Stimulated activated CD4-positive, alpha-beta T cell treated with anti-CD3 and anti-CD28 coated beads, Interleukin-15, amount 100 ng/mL, for 24 hours (primary cell): ENCODE data around the gene FAM216A.
"Not testable (repeated sequence)": the region's sequence is repeated elsewhere in the genome, so short reads cannot be mapped to it uniquely, and the experiment has no call there.

Experiments
- DNase-seq: peaks from one replicate; pipeline ENCODE4 v3.0.0-alpha.2; 2020

FAM216A gene, protein sequence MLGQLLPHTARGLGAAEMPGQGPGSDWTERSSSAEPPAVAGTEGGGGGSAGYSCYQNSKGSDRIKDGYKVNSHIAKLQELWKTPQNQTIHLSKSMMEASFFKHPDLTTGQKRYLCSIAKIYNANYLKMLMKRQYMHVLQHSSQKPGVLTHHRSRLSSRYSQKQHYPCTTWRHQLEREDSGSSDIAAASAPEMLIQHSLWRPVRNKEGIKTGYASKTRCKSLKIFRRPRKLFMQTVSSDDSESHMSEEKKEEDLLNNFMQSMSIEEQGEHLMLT

DNA sequence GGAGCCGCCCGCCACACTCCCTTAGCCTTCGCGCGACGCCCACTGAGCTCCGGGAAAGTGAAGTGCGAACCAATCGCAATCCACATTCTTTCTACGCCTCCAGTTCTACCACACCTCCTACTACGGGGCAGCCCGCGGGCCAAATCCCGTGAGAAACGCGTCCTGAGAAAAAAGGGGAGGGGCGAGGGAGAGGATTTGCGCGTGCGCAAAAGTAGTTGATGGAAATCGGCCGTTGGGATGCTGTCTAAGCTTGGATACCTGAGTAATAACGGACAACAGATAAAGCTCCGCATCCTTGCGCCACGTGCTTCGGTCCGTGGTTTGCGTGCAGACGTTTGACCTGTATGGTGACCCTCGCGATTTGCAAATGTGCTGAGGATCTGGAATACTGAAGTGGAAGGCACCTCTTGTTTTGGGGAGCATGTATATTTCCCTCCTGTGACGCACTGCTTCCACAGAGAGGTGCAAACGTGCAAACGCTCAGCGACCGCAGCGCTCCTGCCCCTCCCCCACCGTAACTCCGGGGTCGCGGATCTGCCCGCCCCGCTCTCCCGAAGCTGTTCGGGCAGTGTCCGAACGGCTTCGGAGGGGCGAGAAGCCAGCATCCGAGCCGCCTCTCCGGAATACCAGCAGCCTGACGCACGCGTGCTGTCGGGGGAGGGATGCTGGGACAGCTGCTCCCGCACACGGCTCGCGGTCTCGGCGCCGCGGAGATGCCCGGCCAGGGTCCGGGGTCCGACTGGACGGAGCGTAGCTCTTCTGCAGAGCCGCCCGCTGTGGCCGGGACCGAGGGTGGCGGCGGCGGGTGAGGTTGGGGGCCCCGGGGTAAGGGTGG is at the start of gene FAM216A, which contains the start of gene GPN3:
FAM216A (plus strand) TSS at position 632 of the 835 bp plus-strand sequence; CDS start at position 663, 31 bp downstream.
GPN3 (minus strand) TSS at position 44 of the 835 bp plus-strand sequence. CDS start 54 bp downstream, outside the sequence.
- DNase-seq = peak; percentile 94

DNA sequence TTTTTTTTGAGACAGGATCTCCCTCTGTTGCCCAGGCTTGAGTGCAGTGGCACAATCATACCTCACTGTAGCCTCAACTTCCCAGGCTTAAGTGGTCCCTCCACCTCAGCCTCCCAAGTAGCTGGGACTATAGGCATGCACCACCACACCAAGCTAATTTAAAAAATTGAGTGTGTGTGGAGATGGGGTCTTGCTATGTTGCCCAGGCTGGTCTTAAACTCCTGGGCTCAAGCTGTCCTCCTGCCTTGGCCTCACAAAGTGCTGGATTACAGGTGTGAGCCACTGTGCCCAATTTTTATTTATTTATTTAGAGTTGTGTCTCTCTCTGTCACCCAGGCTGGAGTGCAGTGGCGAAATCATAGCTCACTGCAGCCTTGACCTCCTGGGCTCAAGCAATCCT is 48.0 kb upstream of the FAM216A start:
- not testable (repeated sequence) for DNase-seq

DNA sequence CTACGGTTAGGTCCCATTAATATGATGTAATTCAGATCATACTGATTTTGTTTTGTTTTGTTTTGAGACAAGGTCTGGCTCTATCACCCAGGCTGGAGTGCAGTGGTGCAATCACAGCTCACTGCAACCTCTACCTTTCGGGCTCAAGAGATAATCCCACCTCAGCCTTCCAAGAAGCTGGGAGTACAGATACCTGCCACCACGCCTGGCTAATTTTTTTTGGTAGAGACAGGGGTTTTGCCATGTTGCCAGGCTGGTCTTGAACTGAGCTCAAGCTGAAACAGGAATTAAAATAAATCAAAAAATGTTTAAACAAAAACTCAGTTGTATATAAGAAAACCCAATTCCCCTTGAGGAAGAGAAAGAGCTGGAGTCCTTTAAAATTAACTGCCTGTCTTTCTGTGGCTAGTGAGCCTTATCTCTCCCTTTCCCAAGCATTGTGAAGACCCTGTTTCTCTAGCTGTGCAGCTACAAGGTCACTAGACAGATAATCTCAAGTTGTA is 47.4 kb upstream of the FAM216A start:
- DNase-seq = no peak

DNA sequence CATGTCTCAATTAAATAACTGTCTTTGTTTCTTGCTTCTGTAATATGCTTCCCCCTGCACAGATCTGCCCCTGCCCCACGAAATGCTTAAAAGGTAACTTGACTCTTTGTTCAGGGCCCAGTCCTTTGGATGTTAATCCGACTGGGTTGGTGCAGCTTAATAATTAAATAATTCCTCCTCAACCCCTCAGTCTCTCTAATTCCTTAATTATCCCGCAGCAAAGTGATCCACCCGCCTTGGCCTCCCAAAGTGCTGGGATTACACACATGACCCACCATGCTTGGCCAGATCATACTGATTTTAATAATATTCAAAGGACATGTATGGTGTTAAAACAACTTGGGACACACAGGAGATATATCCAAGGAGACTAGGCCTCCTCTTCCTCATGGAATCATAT is 46.9 kb upstream of the FAM216A start:
- DNase-seq = no peak

DNA sequence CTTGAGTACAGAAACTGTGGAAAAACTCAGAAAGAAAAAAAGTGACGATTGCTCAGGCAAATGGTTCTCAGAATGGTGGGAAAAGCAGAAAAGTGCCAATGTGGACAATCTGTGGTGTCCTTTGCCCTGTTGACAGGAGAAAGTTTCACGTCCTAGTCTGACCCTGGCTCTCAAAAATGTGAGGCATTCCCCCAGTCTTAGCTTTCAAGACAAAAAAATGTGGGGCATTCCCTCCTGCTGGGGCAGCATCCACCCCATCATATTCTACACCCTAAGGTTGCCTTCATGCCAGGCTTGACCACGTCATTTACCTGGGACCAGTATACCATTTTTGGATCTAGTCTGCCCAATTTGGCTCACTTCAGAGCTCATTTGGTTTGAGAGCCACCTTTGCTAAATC is 44.4 kb upstream of the FAM216A start:
- no peak for DNase-seq

DNA sequence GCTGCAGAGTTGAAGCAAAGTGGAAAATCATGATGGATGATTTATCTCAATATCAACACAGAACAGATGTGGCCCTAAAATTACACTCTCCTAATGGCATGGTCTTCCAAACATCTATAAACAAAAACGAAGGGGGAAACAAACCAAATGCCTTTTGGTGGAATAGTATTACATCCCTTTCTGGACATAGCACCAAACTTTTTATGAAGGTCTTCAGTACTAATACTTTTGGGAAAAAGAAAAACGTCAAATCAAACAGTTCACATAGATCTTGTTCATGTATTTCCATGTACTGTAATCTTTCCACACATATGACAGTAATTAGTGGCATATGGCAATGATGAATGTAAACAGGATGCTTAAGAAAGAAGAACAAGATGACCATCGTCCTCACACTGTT is 42.2 kb upstream of the FAM216A start:
- DNase-seq = no peak

DNA sequence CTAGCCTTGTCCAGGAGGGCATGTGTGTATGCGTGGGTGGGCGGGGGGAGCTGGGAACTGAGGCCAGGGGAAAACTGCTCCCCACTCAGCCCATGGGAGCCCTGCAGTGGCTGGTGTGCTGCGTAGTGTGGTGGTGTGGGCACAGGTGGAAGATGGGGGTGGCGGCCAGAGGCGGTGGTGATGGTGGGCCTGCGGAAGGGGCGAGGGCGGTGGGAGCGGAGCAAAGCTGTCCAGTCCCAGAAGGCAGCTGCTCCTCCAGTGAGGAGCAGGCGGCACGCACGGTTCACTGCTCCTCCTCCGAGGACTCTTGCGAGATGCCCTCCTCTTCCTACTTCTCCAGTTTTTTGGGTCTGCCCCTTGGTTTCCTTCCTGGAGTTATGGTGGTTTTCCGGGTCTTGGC is 39.0 kb upstream of the FAM216A start:
- DNase-seq = not testable (repeated sequence)

DNA sequence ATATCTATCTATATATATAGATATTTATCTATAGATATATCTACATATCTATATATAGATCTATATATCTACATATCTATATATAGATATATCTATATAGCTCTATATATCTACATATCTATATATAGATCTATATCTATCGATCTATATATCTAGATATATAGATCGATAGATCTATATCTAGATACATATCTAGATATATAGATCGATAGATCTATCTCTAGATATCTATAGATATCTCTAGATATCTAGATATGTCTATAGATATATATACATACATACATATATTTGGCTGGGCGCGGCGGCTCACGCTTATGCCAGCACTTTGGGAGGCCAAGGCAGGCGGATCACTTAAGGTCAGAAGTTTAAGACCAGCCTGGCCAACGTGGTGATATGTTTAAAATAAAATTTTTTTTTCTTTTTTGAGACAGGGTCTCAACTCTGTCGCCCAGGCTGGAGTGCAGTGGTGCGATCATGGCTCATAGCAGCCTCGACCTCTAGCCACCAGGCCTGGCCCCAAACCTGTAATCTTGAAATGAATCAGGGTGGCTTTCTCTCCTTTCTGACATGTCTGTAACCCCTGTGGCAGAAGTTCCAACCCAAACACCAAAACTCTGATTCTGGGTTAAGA is 36.6 kb upstream of the FAM216A start:
- DNase-seq = peak; percentile 21

DNA sequence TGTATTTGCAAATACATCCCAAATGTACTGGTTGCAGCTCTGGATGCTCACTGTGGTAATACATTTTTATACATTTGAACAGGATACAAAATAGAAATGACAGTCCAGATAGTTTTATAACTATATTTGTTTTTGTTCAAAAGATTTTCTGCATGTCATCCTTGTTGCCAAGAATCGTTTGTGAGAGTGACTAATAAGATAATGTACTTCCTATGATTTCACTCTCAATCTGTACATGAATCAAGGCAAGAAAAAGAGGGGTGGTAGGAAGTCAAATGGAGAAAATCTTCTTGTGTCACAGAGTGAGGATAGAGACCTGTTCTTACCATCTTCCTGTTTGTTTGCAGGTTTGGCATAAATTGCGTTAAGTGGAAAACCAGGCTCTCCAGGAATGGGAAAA is 32.4 kb upstream of the FAM216A start:
- DNase-seq = no peak

DNA sequence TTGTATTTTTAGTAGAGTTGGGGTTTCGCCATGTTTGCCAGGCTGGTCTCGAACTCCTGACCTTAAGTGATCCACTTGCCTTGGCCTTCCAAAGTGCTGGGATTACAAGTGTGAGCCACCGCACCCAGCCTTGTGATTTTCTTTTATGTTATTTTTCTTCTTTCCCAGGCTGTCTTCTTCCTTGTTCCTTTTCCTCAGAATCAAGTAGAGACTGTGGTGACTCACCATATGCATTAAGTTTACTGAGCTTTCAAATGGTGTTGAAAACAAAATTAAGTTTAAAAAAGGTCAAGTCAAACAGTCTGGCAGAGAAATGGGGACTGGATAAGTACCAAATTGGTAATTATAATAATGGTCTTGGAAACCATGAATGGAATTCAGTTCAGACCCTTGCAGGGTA is 24.2 kb upstream of the FAM216A start:
- DNase-seq = no peak

DNA sequence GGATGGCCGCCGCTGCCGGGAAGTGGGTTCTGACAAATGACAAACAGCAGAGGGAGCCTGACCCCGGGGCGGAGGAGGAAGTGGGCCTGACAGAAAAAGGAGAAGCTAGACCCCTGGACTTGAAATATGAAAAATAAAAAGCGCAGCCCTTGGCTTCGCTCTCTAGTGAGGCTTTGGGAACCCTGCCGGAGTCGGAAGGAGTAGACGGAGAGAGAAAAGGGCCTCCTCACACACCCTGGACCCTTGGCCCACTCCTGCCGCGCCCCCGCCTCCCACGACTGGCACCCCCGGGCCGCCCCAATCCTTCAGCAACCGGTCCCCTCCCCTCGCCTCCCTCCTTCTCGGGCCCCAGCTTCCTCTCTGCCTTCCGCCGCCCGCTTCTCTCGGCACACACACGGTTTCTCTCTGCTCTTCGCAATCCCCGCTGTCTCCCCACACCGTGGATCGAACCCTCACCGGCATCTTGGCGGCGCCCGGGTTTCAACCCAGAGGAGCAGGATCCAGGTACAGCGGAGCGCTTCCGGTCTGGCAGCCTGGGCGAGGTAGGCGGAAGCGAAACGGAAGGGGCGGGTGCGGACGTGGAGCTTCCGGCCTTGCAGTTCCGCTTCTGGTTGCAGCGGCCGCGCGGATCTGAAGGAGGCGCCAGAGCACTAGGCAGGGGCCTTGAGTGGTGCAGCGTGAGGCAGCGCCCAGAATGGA is 18.7 kb upstream of the FAM216A start, which contains the start of gene ARPC3:
ARPC3 (minus strand) TSS at position 539 of the 699 bp plus-strand sequence; CDS start at position 462, 77 bp downstream.
- DNase-seq = peak; percentile 97

DNA sequence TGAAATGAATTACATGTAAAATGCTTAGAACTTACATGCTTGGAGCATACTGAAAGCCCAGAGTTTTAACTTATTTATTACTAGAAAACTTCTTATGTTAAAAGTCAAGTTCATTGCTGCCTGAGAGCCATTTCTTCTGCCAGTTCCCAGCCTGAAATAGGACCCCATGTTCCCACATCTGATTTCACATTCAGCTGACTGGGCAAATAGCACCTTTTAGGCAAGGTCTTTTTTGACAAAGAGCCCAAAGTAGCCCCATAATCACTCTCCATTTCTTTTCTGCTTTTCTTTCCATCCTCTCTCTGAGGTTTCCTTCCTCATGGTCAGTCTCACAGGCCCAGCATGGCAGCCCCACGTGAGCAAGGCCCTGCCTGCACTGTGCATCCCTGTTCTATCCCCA is 17.4 kb upstream of the FAM216A start:
- no peak for DNase-seq

DNA sequence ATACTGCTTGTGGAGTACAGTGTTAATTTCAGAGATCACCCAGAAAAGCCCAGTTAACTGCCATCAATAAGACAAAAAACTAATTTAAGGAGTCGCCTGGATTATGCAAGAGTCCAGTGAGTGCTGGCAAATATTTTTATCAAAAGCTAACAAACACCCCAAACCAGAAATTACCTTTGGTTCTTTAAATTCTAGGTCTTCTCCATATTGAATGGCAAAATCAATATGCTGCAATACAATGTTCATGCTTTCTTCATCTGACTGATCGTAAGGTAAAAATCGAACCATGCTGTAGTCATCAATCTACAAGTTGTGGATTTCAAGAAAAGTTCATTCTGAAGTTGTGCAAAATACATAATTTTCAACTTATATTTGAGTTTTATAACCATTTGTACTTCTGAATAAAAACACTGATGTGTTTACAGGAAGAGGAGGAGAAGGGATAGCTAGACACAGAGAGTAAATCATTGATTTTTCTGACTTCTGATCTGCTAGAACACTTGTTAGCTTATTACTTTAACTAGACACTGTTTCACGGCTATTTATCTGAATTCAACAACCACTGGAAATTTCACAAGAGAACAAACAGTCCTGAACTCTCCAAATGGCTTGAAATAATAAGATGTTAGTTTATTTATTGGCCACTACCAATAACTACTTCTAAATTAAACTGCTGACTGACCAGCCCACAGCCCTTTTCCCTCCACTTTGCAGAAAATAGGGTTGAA is 14.9 kb upstream of the FAM216A start:
- no peak for DNase-seq

DNA sequence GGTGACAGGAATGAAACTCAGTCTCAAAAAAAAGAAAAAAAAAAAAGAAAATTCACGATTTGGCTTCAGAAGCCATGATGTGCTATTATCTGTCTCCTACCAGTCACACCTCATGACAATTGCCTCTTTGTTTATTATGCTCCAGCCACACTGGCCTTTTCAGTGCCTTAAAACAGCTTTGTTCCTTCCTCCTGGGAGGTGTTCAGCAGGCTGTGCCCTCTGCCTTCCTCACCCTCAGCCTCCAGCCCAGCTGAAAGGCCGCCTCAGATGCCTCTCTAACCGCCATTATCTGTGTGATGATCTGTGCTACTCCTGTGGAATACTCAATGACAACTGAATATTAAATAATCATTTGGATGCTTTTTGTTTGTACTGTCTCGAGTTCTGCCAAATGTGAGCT is 9.9 kb upstream of the FAM216A start:
- DNase-seq = no peak

DNA sequence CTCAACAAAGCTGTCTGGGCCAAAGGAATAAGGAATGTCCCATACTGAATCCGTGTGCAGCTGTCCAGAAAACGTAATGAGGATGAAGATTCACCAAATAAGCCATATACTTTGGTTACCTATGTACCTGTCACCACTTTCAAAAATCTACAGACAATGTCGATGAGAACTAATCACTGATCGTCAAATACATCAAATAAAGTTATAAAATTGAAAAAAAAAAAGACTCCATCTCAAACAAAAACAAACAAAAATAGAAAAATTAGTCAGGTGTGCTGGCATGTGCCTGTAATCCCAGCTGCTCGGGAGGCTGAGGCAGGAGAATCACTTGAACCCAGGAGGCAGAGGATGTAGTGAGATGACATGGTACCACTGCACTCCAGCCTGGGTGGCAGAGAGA is 7.5 kb upstream of the FAM216A start:
- DNase-seq = not testable (repeated sequence)

DNA sequence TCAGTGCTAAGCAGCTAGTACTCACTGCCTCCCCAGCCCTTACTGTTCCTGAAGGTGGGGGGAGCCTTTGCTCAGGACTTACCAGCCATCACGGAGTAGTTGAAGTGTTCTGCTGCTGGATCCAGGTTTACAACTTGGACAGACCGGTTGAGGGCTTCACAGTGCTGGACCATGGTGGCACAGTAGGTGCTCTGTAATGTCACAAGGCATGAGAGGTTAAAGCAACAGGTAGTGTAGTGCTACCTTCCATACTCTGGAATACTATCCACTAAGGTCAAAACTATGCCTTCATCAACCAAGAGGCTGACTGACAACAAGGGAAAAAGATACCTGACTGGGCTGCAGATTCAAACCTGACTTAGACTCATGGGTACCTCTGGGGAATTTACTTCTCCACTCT is 3.6 kb upstream of the FAM216A start:
- no peak for DNase-seq

DNA sequence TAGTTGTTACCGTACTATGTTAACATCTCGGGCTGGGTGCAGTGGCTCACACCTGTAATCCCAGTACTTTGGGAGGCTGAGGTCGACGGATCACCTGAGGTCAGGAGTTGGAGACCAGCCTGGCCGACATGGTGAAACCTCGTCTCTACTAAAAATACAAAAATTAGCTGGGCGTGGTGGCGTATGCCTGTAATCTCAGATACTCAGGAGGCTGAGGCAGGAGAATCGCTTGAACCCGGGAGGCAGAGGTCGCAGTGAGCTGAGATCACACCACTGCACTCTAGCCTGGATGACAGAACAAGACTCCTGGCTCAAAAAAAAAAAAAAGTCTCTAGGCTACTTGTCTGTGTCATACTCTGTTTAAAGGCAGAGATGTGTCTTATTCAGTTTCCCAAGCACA is 2.9 kb upstream of the FAM216A start:
- DNase-seq = not testable (repeated sequence)

DNA sequence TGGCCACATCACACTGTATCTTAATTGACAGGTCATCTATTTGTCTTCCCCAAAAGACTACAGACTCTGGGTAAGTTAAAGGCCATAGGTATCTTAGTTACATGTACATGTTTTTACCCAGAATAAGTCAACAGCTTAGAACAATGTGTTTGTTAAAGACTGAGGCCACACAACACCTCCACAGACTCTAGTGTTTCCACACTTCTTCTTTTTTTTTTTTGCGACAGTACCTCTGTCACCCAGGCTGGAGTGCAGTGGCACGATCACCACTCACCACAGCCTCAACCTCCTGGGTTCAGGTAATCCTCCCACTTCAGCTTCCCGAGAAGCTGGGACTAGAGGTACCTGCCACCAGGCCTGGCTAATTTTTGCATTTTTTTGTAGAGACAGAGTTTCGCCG is 1.9 kb upstream of the FAM216A start:
- DNase-seq = no peak

DNA sequence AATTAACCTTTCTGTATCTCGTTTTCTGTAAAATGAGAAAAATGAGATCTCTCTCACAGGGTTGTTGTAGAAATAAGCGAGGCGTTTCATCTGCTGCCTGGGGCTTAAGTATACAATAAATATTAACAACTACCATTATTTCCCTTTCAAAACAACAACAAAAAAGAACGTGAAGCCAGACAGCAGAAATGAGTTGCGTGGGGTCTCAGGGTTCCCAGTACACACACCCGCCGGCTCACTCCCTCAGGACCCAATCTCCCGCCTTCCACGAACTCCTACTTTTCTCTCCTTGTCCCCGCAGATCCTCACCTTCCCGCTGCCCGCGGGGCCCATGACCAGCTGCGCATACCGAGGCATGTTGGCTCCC is 815 bp upstream of the FAM216A start:
- DNase-seq = no peak

DNA sequence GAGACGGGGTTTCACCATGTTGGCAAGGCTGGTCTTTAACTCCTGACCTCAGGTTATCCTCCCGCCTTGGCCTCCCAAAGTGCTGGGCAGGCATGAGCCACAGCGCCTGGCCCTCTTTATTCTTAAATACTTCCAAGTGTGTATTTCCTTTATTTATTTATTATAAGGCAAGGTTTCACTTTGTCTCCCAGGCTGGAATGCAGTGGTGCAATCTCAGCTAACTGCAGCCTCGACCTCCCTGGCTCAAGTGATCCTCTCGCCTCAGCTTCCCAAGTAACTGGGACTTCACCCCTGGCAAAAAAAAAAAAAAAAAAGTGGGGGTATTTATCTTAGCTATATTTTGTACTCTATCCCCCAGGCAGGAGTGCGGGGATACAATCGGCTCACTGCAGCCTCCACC is 6.8 kb downstream of the FAM216A start:
- DNase-seq = no peak

DNA sequence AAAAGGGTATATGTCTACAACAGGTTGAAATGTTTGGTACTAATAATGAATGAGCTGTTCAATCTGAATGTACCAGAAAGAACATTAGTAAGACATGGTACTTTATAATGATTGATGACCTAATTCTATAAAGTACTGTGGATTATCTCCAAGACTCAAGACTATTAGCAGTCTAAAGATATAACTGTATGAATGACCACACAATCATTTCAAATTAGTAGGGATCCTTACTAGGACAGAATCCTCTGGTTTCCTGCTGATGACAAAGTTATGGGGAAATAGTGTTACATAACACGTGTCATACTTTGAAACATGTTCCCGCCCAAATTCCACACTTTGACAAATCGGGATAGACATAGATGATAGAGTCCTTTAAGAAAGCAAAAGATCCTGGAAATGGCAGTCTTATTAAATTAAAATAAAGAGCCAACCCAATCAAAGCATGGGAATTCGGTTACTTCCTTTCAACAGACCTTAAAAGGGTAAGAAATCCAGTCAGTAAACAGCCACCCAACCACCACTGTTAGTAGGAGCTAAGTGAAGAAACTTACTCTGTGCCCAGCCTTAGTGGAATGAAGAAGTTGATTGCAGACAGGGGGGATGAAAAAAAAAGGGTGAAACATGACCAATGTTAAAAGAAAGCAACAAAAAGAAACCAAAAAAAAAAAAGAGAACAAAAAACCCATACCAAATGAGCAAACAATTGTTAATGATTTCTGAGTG is 30.5 kb downstream of the FAM216A start:
- DNase-seq = no peak

DNA sequence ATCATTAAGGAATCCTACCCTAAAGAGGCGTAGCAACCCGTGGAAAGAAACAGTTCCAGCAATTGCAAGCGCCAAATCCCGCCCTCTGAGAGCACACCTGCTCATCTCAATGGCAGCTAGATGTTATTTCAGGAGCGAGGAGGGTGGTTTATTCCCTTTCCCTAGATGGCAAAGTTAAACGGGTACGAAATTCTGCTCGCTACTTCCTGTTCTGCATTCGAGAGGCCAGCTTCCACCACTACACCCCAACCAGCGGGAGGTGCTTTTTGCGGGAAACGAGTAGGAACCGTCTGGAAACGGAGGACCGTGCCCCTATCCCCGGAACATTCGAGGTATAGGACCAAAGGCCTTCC is 32.7 kb downstream of the FAM216A start:
- peak; percentile 50 for DNase-seq
